Embryonic facial prominence (tissue), 1 donor: ENCODE measurements around the gene TBC1D1.
"Not testable (repeated sequence)": the region's sequence is repeated elsewhere in the genome, so short reads cannot be mapped to it uniquely, and the experiment has no call there.

Experiments
- DNase-seq: peaks from one replicate; pipeline ENCODE4 v3.0.0-alpha.2; 2016; ENCODE audit errors: extremely low spot score

The TBC1D1 gene

GRCh38 chr4:38013461-38014366, 122.8 kb downstream of the TBC1D1 start:
- DNase-seq, result no peak

DNA sequence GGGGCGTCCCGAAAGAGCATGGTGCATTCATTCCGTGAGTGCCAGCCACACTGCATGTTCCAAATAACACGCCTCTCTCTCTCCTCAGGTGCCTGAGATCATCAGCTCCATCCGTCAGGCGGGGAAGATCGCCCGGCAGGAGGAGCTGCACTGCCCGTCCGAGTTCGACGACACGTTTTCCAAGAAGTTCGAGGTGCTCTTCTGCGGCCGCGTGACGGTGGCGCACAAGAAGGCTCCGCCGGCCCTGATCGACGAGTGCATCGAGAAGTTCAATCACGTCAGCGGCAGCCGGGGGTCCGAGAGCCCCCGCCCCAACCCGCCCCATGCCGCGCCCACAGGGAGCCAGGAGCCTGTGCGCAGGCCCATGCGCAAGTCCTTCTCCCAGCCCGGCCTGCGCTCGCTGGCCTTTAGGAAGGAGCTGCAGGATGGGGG, 123.6 kb downstream of the TBC1D1 start:
- no peak for DNase-seq

DNA sequence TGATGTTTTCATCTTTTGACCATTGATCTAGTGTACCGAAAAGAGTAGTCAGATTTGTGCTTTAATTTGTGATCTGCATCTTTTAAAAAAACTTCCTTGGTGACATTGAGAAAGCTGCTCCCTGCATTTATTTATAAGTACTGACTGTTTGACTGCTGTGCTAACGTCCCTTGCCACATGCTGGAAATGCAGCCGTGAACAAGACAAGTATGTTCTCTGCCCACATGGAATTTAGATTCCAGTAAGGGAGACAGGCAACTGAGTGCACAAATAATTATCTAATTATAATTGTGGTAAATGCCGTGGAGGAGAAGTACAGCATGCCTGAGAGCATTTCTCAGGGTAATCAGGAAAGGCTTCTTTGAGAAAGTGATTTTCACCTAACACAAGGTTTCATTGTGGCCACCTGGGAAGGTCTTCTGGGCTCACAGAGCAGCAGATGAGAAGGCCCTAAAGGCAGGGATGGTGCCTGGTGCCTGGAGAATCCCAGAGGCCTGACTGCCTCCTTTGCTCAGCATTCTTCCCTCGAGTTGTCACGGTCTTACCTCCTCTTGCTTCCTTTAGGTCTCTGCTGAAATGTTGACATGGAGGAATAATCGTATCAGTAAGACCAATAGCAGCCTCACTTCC, 125.1 kb downstream of the TBC1D1 start:
- DNase-seq, result no peak

GRCh38 chr4:38016698-38017097, 125.8 kb downstream of the TBC1D1 start:
- DNase-seq, result no peak

DNA sequence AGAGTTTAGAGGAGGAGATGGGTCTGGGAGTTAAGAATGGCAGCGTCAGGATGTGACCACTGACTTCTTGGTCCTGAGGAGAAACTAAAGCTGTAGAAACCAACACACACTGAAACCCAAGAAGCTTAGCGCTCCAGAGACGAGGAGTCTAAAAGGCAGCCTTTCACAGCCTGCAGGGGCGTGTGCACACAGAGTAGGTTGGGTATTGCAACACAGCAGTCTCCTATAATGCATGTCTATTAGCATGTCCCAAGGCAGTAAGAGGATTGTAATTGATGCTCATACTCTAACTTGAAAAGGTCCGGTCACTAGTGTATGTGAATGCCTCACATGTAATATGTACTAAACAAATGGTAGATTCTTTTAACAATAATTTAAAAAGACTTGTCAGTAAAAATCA, 126.7 kb downstream of the TBC1D1 start:
- no peak for DNase-seq

GRCh38 chr4:38020386-38020785, 129.5 kb downstream of the TBC1D1 start:
- no peak for DNase-seq

GRCh38 chr4:38020961-38021360, 130.1 kb downstream of the TBC1D1 start:
- DNase-seq, result not testable (repeated sequence)

DNA sequence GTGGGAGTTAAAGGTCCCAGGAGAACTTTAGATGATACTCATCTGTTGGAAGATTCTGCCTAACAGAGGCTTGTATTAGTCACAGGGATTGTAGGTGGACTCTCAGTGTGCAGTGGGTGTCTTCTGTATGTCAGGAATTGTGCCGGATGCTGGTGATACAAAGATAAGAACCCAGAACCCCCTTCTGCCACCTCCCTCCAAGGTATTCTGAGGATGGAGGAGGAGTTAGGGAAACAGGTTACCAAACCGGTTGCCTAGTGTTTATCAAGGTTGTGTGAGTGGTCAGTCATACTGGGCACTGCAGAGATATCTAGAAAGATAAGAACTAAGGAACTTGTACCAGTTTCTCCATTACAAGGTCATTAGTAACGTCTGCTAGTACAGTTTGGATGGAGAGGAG, 130.9 kb downstream of the TBC1D1 start:
- DNase-seq, result no peak

- no peak for DNase-seq
Observed at GRCh38 chr4:38023347-38024205, 132.7 kb downstream of the TBC1D1 start.

DNA sequence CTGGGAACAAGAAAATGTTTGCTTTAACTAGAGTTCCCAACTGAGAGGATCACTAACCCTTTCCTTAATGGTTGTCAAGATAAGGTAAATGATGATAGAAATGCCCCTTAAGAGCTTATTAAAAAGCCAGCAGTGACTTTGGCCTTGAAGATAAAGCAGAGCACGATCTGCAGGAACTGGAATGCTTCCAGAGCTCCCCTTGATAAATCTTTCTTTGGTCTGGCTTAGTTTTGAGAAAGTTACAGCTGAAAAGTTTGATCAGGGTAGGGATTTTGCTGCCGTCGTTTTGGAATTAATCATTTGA, 133.3 kb downstream of the TBC1D1 start:
- DNase-seq, result no peak

DNA sequence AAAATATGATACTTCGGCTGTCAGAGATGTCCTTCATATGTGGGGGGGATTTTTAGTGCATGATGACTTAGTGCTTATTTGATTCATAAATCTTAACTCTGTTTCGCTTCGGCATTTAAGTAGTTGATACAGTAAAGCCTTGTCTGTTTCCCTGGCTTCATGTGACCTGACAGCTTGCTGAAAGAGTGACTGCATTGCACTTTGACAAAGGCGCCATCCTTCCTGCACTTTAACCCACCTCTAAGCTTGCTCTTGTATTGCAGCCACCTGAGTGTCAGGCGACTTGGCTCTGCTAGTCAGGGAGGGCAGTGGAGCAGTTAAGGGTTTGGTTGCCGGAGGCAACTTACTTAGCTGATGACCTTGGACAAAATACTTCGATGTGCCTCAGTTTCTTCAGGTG, 134.8 kb downstream of the TBC1D1 start:
- no peak for DNase-seq

GRCh38 chr4:38026158-38026740, 135.4 kb downstream of the TBC1D1 start:
- no peak for DNase-seq

- DNase-seq, result no peak
Observed at GRCh38 chr4:38030023-38030422, 139.1 kb downstream of the TBC1D1 start.

DNA sequence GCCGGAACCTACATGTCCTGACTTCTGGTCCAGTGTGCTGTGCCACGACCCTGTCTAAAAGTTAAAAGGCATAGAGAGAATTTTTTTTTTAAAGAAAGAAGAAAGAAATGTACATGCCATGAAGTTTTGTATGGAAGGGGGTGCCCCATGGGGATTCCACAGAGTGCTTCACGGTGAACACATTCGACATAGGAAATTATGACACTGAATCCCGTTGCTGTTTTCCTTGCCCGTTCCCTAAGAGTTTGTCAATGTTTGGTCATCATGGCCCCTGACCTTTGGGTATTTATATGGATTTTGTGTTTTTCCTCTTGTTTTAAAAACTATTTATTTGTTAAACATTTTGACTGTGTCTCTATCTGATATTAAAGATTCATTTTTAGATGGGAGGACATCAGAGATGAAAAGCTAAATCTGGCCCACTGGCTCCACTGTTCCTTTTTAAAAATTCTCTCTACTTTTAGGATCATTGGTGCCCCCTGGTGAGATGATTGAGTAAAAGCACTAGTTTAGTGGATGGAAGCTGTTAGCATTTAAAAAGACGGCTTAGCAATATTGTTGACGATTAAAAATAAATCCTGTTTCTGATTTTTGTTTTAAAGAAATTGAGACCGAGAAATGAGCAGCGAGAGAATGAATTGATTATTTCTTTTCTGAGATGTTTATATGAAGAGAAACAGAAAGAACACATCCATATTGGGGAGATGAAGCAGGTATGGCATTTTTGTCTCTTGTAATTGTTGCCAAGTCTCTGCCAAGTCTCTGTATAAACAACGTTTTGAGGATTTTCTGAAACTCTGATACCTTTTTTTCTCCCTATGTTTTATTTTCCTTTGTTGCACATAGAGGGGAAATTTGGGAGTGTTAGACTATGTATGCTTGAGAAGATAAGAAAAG, 144.3 kb downstream of the TBC1D1 start:
- DNase-seq, result no peak

DNA sequence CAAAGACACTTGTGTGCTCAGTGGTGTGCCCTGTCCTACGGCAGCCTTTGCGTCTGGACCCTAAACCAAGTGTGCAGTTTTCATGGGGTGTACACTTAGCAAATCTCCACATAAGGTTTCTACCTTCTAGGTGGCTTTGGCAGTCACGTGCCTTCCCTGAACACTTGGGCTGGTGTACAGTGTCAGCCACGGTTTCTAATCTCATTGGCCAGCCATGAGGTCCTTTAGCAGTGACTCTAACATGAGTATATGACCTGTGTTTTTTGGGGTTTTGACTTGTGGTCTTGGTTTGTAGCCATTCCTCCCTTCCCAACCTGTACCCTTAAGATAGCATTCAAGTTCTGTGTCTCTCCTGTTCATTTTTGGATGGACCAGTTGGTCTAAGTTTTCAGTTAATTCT, 145.7 kb downstream of the TBC1D1 start:
- no peak for DNase-seq

DNA sequence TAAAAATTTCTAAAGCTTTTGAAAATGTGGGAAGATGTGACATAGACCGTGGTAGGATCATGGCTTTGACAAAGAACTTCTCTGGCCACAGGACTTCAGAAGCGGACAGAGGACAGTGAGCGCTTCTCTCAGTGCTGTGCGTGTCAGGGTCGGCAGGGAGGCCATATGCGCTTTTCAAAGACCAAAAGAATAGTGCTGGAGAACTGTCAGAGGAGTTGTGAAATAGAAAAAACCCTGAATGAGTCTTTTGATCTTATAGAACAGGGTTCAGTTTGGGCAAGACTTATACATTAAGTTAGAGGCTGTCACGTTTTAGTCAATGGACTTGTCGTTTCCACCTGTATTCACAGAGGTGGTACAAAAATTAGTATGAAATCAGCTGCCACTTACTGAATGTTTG, 146.7 kb downstream of the TBC1D1 start:
- no peak for DNase-seq

- no peak for DNase-seq
Observed at GRCh38 chr4:38040619-38041018, 149.7 kb downstream of the TBC1D1 start.

DNA sequence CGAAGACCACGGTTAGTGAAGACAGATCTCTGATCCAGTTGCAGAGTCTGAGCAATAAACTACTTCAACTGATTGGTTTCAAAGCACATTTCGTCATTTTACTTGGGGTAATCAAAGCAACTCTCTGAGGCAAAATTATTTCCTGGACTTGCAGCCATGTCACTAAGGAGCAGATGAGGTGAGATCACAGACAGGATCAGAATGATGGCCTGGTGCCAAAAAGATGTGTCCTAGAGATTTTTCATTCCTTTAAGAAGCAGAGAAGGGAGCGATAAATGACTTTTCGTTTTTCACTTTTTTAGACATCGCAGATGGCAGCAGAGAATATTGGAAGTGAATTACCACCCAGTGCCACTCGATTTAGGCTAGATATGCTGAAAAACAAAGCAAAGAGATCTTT, 153.2 kb downstream of the TBC1D1 start:
- no peak for DNase-seq

DNA sequence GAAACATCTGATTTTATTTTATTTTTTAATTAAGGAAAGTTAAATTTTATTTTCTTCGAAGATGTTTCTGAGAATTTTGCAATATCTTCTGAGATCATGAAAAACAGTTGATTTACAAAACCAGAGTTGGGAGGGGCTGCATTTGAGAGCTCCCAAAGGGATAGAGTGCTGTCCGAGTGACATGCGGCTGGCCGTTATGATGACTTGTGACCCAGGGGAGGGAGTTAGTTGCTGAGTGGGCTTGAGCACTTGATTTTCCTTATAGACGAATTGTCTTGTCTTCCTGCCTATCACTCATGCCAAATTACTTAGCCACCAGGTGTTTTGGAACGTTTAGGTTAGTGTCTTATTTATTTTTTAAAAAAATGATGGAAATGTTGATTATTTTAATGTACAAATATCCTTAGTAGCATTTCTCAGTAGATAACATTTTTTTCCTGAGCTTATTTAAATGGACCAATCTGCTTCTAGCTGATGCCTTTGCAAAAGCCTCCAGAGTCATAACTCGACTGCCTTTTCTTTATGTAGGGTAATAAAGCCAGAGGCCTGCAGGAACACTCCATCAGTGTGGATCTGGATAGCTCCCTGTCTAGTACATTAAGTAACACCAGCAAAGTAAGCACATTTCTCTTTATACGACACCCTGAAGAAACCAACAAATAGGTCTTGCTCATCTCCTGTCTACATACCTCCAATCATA, 154.6 kb downstream of the TBC1D1 start:
- no peak for DNase-seq

- DNase-seq, result no peak
Observed at GRCh38 chr4:38046727-38047489, 156.0 kb downstream of the TBC1D1 start.
